Right ventricle myocardium superior (tissue), 1 donor: ENCODE measurements around the gene TBC1D2. TPM values are rescaled to one million over a fixed set of nuclear protein-coding genes. Genes with fewer than 3 reads are reported as not detected.

Source experiments
- ATAC-seq: fragments of 200-7000 bp; cut with Tn5 transposase; one replicate; pipeline ENCODE4 v1.9.1; 2020; ENCODE audit warnings: mild to moderate bottlenecking; ENCODE audit not compliant: poor library complexity
- DNase-seq: peaks from one replicate; pipeline ENCODE4 v3.0.0-alpha.2; 2020
- intact Hi-C: fragments of 100-400 bp; cut with DNase I; formaldehyde crosslinking; loops from one replicate; pipeline ENCODE4 v1.11.2; 2022
- total RNA-seq: library from RNA; stranded (reverse); fragmentation: NEBNext Ultra II Directional; extraction: Animal tissue kit (Norgen Biotek cat#: 25700); gene quantifications from one replicate; pipeline ENCODE4 v1.2.1, GENCODE V29; 2021
- donor health status: DM: no; HTN: yes; CAD: no; lungs with severe emphysema.

The TBC1D2 gene
- total RNA-seq, 1 donor from 2014 or later, result 2.0 TPM

GRCh38 chr9:98227883-98228282 is 27.6 kb downstream of the TBC1D2 start:
- DNase-seq (no peak), ATAC-seq (no peak)
- intact Hi-C loops, result no loop called here

GRCh38 chr9:98226957-98227356 is 28.5 kb downstream of the TBC1D2 start:
- DNase-seq, result no peak
- ATAC-seq, result no peak
- intact Hi-C loops, result no loop called here

GRCh38 chr9:98226516-98226915 is 28.9 kb downstream of the TBC1D2 start:
- ATAC-seq (no peak), DNase-seq (no peak)

DNA sequence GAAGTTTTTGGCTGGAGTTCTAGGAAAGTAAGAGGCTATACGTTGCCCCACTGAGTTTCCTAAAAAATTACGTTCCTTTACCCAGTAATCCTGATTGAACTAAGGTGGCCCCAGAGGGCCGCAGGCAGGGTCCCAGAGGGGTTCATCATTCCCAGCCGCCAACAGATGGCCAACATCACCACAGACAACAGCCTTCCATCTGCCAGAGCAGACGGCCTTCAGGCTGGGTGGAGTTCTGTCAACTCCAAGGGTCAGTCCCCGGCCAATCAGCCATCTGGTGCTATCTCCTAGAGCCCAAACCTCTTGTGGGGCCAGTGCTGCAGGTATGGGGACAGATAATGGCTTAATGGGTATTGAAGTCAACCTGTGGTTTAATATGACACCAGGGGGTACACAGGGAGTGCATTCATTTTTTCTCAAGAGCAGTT is 30.4 kb downstream of the TBC1D2 start:
- intact Hi-C loops, result no loop called here
- ATAC-seq (no peak), DNase-seq (no peak)

More at GRCh38 chr9:98226516-98226915, 28.9 kb downstream of the TBC1D2 start:
- intact Hi-C loops, result no loop called here

GRCh38 chr9:98222885-98223691 is 32.4 kb downstream of the TBC1D2 start:
- no peak for ATAC-seq
- intact Hi-C loops, result no loop called here

GRCh38 chr9:98220911-98221310 is 34.5 kb downstream of the TBC1D2 start:
- no peak for ATAC-seq
- intact Hi-C loops, result no loop called here
- DNase-seq, result no peak

More at GRCh38 chr9:98222885-98223691, 32.4 kb downstream of the TBC1D2 start:
- DNase-seq, result no peak

DNA sequence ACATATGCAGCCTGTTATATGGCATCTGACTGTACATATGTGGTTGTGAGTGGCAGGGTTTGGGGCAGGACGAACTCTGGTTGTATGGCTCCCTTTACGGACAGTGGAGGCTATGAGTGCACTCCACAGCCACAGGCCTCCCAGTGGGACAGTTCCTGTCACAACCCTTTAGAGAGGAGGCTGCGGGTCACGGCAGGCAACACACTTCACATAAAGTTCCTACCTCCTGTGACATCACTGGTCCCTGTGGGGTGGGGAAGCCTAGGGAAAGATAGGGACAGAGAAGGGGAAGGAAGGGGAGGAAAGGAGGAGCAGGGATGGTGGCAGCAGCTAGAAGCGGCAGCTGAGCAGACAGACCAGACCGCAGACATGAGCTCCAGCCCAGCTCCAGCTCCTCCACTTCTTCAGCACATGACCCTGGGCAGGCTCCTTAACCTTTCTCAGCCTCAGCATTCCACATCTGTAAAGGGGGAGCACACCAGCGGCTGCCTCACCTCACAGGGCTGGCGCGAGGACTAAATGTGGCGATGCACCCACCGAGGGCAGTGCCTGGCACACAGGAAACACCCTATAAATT is 35.6 kb downstream of the TBC1D2 start:
- intact Hi-C loops, result no loop called here
- no peak for DNase-seq
- ATAC-seq, result no peak

GRCh38 chr9:98219364-98219716 is 36.1 kb downstream of the TBC1D2 start:
- DNase-seq (no peak), ATAC-seq (no peak)
- intact Hi-C loops, result no loop called here

DNA sequence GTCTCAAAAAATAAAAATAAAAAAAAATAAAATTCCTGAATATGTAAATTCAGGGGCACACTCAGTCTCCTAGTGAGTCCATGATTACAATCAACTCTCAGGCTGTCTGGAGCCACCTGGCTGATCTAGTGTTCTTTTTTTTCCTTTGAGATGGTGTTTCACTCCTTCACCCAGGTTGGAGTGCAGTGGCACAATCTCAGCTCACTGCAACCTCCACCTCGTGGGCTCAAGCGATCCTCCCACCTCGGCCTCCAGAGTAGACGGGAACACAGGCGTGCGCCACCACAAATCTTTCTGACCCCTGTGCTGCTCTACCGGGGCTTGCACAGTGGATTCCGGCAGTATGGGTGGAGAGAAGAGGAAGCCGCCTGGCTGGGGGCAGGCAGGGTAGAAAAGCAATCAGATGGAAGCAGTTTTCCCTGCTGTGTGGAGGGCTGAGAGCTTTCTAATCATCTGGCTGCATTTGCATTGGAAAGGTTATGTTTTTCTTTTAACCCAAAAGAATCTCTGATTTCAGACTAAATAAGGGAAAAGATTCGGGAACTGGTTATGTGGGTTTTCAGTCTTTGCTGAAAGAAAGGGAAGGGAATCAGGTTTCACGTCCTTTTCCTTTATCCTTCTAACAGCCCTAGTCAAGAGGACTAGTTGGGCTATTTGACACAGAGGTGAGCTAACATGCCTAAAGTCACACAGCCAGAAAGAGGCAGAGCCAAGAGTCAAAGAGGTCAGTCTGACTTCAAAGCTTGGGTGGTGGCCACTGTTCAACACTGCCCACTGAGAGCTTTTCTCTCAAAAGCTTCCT is 36.7 kb downstream of the TBC1D2 start:
- no peak for ATAC-seq
- no peak for DNase-seq
- intact Hi-C loops, result no loop called here

DNA sequence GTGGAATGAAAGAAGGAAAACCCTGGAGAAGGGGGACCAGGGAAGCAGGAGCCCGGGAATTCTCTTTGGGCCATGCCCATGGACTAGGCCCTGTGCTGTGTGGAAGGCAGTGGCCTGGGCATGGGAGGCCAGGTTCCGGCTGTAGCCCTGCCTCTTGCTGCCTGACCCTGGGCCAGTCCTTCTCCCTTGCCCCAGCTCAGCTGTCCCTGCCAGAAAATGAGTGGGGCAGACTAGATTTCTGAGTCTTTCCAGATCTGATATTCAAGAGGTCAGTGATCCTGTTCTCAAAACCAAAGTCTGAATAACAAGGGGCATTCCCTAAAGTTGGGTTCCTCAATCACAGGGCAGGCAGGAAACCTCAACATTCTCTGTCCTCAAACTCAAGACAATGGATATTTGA is 38.2 kb downstream of the TBC1D2 start:
- ATAC-seq (no peak), DNase-seq (no peak)
- intact Hi-C loops, result no loop called here

DNA sequence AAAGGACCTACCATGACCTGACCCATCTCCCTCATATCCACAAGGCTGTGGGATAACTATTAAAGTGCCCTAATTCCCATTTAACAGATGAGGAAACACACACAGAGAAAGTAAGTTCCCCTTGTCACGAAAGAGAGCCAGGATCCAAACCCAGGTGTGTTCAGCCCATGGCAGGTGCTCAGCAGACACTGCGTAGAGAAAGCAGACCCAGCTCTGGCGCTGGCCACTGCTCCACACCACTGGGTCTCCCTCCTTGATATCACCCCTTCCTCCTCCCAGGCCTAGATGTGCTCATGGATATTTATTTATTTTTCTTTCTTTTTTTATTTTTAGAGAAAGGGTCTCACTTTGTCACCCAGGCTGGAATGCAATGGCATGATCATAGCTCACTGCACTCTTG is 39.1 kb downstream of the TBC1D2 start:
- no peak for ATAC-seq
- intact Hi-C loops, result no loop called here
- DNase-seq, result no peak

GRCh38 chr9:98215821-98216220 is 39.6 kb downstream of the TBC1D2 start:
- intact Hi-C loops, result no loop called here
- no peak for DNase-seq
- ATAC-seq, result no peak

GRCh38 chr9:98215271-98215670 is 40.2 kb downstream of the TBC1D2 start:
- intact Hi-C loops, result no loop called here
- ATAC-seq, result no peak

DNA sequence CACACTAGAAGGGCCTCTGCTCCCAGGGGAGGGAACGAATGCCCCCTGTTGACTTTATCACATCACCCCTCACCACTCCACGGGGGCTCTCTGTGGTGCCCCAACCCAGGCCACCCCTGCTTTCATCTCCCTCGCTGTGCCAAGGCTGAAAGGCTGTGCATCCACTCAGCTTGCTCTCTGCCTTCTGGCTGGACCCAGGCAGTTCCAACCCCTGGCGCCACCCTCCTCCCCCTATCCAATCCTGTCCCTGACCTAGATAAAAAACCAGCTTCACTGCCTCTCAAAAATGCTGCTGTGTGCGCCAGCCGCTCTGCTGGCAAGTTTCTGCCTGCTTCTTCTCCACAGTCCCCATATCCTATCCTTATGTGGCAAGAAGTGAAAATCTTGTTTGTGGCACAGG is 40.6 kb downstream of the TBC1D2 start:
- ATAC-seq (no peak), DNase-seq (no peak)
- intact Hi-C loops, result no loop called here

More at GRCh38 chr9:98215271-98215670, 40.2 kb downstream of the TBC1D2 start:
- DNase-seq, result no peak

DNA sequence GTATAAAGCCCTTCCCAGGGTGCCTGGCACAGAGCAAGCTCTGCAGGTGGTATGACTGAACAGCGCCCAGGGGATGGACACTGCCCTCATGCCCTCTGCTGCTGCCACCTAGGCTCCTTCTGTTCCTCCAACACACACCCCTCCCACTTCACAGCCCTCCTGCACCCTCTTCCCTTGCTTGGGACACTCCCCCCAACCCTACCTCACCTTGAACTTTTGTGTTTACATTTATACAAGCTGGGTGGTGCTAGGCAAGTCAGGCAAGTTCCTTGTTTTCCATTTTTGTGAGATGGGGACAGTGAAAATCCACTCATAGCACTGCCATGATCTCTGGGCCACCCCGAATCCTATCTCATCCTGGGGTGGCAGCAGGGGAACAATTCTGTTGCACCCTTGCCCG is 44.2 kb downstream of the TBC1D2 start:
- no peak for DNase-seq
- ATAC-seq, result no peak
- intact Hi-C loops, result no loop called here

DNA sequence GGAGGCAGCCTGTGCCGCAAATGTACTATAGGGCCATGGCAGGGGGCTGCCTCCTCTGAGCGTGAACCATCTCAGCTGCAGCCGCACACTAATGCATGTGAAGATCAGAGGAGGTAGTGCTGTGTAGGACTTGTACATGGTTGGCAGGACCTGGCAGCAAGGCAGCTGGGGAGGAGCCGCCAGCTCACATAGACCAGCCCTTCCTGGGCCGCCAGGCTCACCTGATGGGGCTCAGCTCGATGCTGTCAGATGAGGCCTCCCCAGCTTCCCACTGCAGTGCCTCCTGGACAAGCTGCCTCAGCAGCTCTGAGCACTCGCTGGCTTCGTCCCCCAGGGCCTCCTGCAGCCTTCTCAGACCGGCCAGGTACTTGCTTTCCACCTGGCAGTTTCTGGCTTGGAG is 45.0 kb downstream of the TBC1D2 start:
- intact Hi-C loops, result no loop called here
- ATAC-seq, result no peak
- DNase-seq, result no peak

DNA sequence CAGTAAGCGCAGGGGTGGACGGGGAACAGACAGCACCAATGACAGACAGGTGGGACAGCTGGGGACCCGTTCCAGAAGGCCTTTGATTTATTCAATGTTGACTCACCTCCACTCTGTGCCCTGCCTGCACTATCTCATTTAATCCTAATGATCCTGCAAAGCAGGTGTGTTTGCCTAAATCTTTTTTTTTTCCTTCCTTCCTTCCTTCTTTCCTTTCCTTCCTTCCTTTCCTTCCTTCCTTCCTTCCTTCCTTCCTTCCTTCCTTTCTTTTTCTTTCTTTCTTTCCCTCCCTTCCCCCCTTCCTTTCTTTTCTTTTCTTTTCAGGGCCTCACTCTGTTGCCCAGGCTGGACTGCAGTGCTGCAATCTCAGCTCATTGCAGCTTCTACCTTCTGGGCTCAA is 45.9 kb downstream of the TBC1D2 start:
- no peak for DNase-seq
- intact Hi-C loops, result loop anchor here (5.0 kb wide), 1 partner anchor 53 kb away; no protein-coding TSS in a partner anchor
- ATAC-seq, result no peak

DNA sequence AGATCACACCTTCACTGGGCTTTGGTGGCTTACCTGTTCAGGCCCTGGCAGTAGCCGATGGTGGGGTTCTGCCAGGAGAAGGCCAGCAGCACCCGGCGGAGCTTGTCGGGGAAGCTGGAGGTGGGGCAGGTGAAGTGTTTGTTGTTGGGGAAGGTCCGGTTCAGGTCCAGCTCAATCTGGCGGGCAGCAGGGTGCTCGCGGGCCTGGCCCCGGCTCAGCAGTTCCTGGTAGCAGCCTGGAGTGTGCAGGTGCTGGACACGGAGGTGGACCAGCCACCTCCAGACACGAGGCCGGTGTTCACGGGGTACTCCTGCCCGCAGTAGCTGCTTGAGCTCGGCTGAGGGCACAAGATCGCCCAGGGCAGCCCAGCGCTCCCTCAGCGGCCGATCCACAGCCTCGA is 46.8 kb downstream of the TBC1D2 start:
- intact Hi-C loops, result loop anchor here (5.0 kb wide), 1 partner anchor 54 kb away; no protein-coding TSS in a partner anchor
- no peak for DNase-seq
- no peak for ATAC-seq

- ATAC-seq (no peak), DNase-seq (no peak)
- intact Hi-C loops, result loop anchor here (5.0 kb wide), 1 partner anchor 55 kb away; no protein-coding TSS in a partner anchor
These were observed 47.8 kb downstream of the TBC1D2 start for GRCh38 chr9:98207606-98208005.
